Skeletal muscle tissue (tissue), 4 donors: ENCODE measurements around the gene FZD4. TPM values are rescaled to one million over a fixed set of nuclear protein-coding genes. Genes with fewer than 3 reads are reported as not detected.

Source experiments
- H3K27ac ChIP-seq: one replicate; pipeline ENCODE4 v1.7.0; 2013; ENCODE audit warnings: mild to moderate bottlenecking, low read depth, low read length, inconsistent platforms
- H3K27me3 ChIP-seq, 3 donors: one replicate each; pipeline ENCODE4 v1.7.0; 2013; ENCODE audit warnings: low read length in 3 of 3; ENCODE audit not compliant: control insufficient read depth in 3 of 3, insufficient read depth in 3 of 3
- H3K36me3 ChIP-seq, 3 donors: one replicate each; pipeline ENCODE4 v1.7.0; 2013; ENCODE audit warnings: low read length in 3 of 3; ENCODE audit not compliant: control insufficient read depth in 3 of 3, insufficient read depth in 3 of 3
- H3K4me1 ChIP-seq, 3 donors: one replicate each; pipeline ENCODE4 v1.7.0; 2013; ENCODE audit warnings: low read length in 3 of 3, mild to moderate bottlenecking in 3 of 3; ENCODE audit not compliant: control insufficient read depth in 3 of 3, insufficient read depth in 3 of 3
- H3K4me3 ChIP-seq, 3 donors: one replicate each; pipeline ENCODE4 v1.7.0; 2013; ENCODE audit warnings: low read length in 3 of 3
- H3K9ac ChIP-seq, 3 donors: one replicate each; pipeline ENCODE4 v1.7.0; 2013; ENCODE audit warnings: low read length in 3 of 3, mild to moderate bottlenecking in 3 of 3, moderate library complexity in 2 of 3, low read depth in 1 of 3
- H3K9me3 ChIP-seq, 3 donors: one replicate each; pipeline ENCODE4 v1.7.0; 2013; ENCODE audit warnings: low read length in 3 of 3; ENCODE audit not compliant: control insufficient read depth in 3 of 3
- total RNA-seq: library from RNA; depleted of rRNA; stranded (reverse); fragments of >200 nt; gene quantifications from one replicate; pipeline ENCODE4 v1.2.3, GENCODE V29; 2014
- donor health status: Osteomylitis.

FZD4 gene
- total RNA-seq, 1 donor from 2014 or later = 56.4 TPM

DNA sequence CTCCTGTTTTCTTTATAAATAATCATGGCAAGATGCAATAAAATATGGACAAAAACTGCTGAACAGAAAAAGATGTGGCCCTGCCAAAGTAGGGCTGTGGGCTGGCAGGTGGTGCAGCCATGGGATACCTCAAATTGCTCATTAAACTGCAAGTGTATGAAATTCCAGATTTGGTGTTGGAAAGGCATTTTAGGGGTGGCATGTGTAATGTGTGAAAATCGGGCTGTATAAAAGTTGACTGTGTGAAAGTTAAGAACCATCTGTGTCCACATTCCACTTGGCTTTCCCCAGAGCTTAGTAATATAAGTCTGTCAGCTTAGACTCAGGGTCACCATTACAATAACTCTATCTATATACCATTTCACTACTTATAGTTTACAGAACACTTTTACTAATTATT, 34.8 kb upstream of the FZD4 start:
- Histone ChIP-seq H3K27me3 (no peaks in the 10 kb centered on the region), H3K27ac (no peak overlapping the region), H3K4me1 (peaks cover under 1 to 13% (median 8%) of the 10 kb centered on the region in 3 donors), H3K36me3 (no peaks in the 10 kb centered on the region), H3K9ac (no peak overlapping the region), H3K9me3 (no peaks in the 10 kb centered on the region), H3K4me3 (no peak overlapping the region)

DNA sequence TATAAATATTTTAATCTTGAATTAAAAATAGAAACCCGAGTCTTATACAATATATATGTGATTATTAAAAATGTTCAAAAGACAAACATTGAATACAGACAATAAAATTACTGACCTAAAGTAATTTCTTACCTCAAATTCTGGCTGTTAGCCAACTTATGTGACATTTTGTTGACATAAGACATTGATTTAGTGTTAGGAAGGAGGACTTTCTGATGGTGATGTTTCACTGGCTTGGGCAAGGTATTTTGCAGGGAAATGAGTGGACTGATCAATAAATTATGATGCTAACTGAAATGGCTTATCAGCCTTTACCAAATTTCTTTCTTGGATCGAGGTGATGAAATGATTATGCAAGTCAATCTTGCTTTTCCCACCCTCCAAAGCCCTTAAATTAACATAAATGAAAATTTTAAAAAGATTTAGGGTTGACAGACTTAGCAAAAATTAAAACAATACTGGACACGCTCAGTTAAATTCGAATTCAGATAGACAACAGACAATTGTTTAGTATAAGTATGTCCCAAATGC, 33.2 kb upstream of the FZD4 start:
- Histone ChIP-seq H3K4me1 (peaks cover 10 to 23% (median 18%) of the 10 kb centered on the region in 3 donors), H3K27ac (no peak overlapping the region), H3K36me3 (no peaks in the 10 kb centered on the region), H3K9me3 (no peaks in the 10 kb centered on the region), H3K9ac (no peak overlapping the region), H3K27me3 (no peaks in the 10 kb centered on the region), H3K4me3 (no peak overlapping the region)

- no peak overlapping the region for H3K4me3 ChIP-seq
- H3K9me3 ChIP-seq = no peaks in the 10 kb centered on the region
- H3K27me3 ChIP-seq = no peaks in the 10 kb centered on the region
- H3K36me3 ChIP-seq = no peaks in the 10 kb centered on the region
- no peak overlapping the region for H3K9ac ChIP-seq
- H3K4me1 ChIP-seq = peaks cover 16 to 28% (median 25%) of the 10 kb centered on the region in 3 donors
- H3K27ac ChIP-seq = no peak overlapping the region
Observed at GRCh38 chr11:86987679-86988078, 32.5 kb upstream of the FZD4 start.

DNA sequence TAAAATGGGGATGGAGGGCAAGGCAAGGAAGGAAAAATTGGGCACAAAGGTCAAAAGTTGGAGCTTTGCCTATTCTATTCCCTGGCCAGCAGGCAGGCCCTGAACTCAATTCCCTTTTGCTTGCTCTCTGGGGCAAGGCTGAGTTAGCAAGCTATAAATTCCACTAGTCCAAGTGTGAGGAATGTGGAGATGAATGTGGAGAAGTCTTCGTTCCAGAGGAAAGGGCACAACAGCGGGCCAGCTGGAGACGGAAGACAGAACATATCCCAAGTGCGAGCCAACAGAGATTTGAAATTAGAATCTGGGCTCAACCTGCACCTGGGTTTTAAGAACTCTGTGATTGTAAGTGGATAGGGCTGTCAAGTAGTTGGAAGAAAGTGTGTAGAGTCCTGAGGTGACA, 29.5 kb upstream of the FZD4 start:
- Histone ChIP-seq H3K27ac (no peak overlapping the region), H3K4me1 (peaks cover 18 to 45% (median 36%) of the 10 kb centered on the region in 3 donors), H3K9me3 (no peaks in the 10 kb centered on the region), H3K9ac (no peak overlapping the region), H3K27me3 (no peaks in the 10 kb centered on the region), H3K36me3 (no peaks in the 10 kb centered on the region), H3K4me3 (no peak overlapping the region)

DNA sequence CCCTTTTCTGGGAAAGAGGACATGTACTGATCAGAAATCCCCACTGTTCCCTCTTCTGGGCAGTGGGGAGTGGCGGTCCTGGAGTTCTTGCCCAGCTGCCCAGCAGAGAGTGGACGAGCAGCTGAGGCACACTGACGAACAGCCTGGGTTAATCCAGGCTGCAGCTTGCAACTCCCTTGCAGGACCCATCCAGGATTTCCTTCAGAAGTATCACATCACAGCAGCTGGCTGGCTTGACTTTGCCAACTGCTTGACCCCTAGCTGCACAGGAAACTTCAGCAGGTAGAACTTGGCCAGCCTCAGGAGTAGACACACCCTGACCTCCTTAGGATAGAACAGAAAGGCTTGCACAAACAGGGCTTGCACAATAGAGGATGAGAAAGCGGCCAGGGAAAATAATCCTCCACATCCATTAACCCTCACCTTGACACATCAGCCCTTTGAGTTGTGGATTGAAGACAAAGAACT, 27.9 kb upstream of the FZD4 start:
- Histone ChIP-seq H3K9me3 (no peaks in the 10 kb centered on the region), H3K36me3 (no peaks in the 10 kb centered on the region), H3K4me1 (peaks cover 25 to 51% (median 41%) of the 10 kb centered on the region in 3 donors), H3K4me3 (peak overlapping the region in 1 of 3 donors; percentile 28), H3K27ac (peak overlapping the region; percentile 66), H3K9ac (peak overlapping the region in 1 of 3 donors; percentile 9), H3K27me3 (no peaks in the 10 kb centered on the region)

- no peaks in the 10 kb centered on the region for H3K36me3 ChIP-seq
- H3K4me3 ChIP-seq = no peak overlapping the region
- peaks cover 26 to 52% (median 41%) of the 10 kb centered on the region in 3 donors for H3K4me1 ChIP-seq
- no peaks in the 10 kb centered on the region for H3K9me3 ChIP-seq
- no peak overlapping the region for H3K27ac ChIP-seq
- H3K9ac ChIP-seq = no peak overlapping the region
- H3K27me3 ChIP-seq = no peaks in the 10 kb centered on the region
Observed at GRCh38 chr11:86981777-86982540, 26.8 kb upstream of the FZD4 start.

- Histone ChIP-seq H3K27me3 (no peaks in the 10 kb centered on the region), H3K9ac (no peak overlapping the region), H3K9me3 (no peaks in the 10 kb centered on the region), H3K4me1 (peaks cover 26 to 51% (median 41%) of the 10 kb centered on the region in 3 donors), H3K4me3 (no peak overlapping the region), H3K36me3 (no peaks in the 10 kb centered on the region), H3K27ac (no peak overlapping the region)
Observed at GRCh38 chr11:86980086-86980796, 25.0 kb upstream of the FZD4 start.

DNA sequence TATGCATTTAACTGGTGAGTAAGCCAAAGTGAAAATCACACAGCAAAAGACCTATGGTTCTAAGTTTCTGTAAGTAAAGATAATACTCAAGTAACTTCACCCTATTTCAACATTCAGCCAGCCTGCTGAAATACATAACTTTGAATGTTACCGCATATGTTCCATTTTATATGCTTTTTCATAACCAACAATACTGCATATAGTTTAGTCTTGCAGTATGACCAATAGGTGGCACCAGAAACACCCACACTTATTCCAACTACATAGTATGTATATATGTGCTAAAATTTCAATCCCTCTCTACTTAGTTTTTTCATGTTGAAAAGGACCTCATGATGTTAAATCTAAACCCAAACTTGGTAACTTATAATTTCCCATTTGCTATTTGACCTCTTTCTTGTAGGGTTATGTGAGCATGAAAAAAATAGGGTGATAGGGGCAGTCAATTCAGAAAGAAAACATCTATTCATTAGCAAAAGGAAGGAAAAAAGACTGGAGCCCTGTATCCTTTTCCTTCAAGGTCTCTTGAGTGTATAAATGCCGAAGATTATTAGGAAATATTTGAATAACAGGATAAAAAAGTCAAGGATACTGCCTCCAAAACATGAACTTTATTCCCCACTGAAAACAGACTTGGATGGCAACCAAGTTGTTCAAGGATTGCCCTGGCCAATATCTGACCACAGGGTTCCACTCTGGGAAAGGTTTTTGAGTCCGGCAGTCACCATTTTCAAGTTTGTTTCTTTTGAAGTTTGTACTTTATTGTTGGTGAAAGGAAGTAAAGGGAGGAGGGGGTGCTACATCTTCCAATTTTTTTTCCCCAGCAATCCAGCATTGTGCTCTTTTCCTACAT, 23.8 kb upstream of the FZD4 start:
- H3K27ac ChIP-seq = no peak overlapping the region
- H3K27me3 ChIP-seq = no peaks in the 10 kb centered on the region
- H3K36me3 ChIP-seq = no peaks in the 10 kb centered on the region
- H3K9ac ChIP-seq = no peak overlapping the region
- peaks cover 17 to 41% (median 31%) of the 10 kb centered on the region in 3 donors for H3K4me1 ChIP-seq
- no peaks in the 10 kb centered on the region for H3K9me3 ChIP-seq
- H3K4me3 ChIP-seq = no peak overlapping the region

GRCh38 chr11:86978247-86978646, 23.1 kb upstream of the FZD4 start:
- Histone ChIP-seq H3K4me1 (peaks cover 15 to 37% (median 30%) of the 10 kb centered on the region in 3 donors), H3K27ac (no peak overlapping the region), H3K4me3 (no peak overlapping the region), H3K9me3 (peaks cover 0 to 1% (median 0%) of the 10 kb centered on the region in 3 donors), H3K36me3 (no peaks in the 10 kb centered on the region), H3K27me3 (no peaks in the 10 kb centered on the region), H3K9ac (no peak overlapping the region)
